Lung (tissue), 12 donors: ENCODE data around the gene TALDO1. TPM values are rescaled to one million over a fixed set of nuclear protein-coding genes. Genes with fewer than 3 reads are reported as not detected.

Experiments used
- ATAC-seq: fragments of 200-7000 bp; cut with Tn5 transposase; one replicate; pipeline ENCODE4 v1.9.1; 2020; ENCODE audit warnings: moderate number of reproducible peaks; ENCODE audit not compliant: insufficient read depth, low FRiP score
- DNase-seq, 3 donors: peaks; one replicate each; pipeline ENCODE4 v3.0.0-alpha.2; 2013 to 2017
- H3K27ac ChIP-seq, 2 donors: one replicate each; pipeline ENCODE4 v1.5.1; 2013; ENCODE audit warnings: mild to moderate bottlenecking in 2 of 2, moderate library complexity in 2 of 2, control low read depth in 1 of 2, inconsistent platforms in 1 of 2, low read depth in 1 of 2, low read length in 1 of 2
- H3K27me3 ChIP-seq, 3 donors: one replicate each; pipeline ENCODE4 v1.5.1; 2013; ENCODE audit warnings: low read length in 2 of 3; ENCODE audit not compliant: control insufficient read depth in 3 of 3, insufficient read depth in 3 of 3
- H3K36me3 ChIP-seq, 4 donors: one replicate each; pipeline ENCODE4 v1.5.1; 2013; ENCODE audit warnings: low read length in 4 of 4, mild to moderate bottlenecking in 1 of 4, moderate library complexity in 1 of 4; ENCODE audit not compliant: control insufficient read depth in 4 of 4, insufficient read depth in 4 of 4
- H3K4me1 ChIP-seq, 5 donors: one replicate each; pipeline ENCODE4 v1.5.1; 2013; ENCODE audit warnings: low read length in 5 of 5, mild to moderate bottlenecking in 2 of 5, moderate library complexity in 1 of 5; ENCODE audit not compliant: control insufficient read depth in 5 of 5, insufficient read depth in 5 of 5
- H3K4me3 ChIP-seq: one replicate; pipeline ENCODE4 v1.5.1; 2013; ENCODE audit warnings: mild to moderate bottlenecking, control low read depth, moderate library complexity
- H3K9ac ChIP-seq, 2 donors: one replicate each; pipeline ENCODE4 v1.5.1; 2013; ENCODE audit warnings: low read length in 2 of 2, control low read depth in 1 of 2; ENCODE audit not compliant: insufficient read depth in 1 of 2
- H3K9me3 ChIP-seq, 4 donors: one replicate each; pipeline ENCODE4 v1.5.1; 2013; ENCODE audit warnings: low read length in 3 of 4, mild to moderate bottlenecking in 1 of 4, moderate library complexity in 1 of 4; ENCODE audit not compliant: control insufficient read depth in 4 of 4, insufficient read depth in 3 of 4
- WGBS, 2 donors: extraction: QIAGEN DNeasy Blood & Tissue Kit; methylation state at CpG; one replicate each; pipeline ENCODE4 v1.1.7; 2013; 5-methylcytosine and 5-hydroxymethylcytosine counted together
- polyA plus RNA-seq, 2 donors: library from polyadenylated mRNA; stranded (reverse); fragments of 200-250 nt; gene quantifications; one replicate each; pipeline ENCODE4 v1.2.1, GENCODE V29; 2013
- total RNA-seq, 2 donors: library from RNA; depleted of rRNA in 1 of 2; stranded (reverse); fragments of >200 nt in 1 of 2; gene quantifications; one replicate each; pipeline ENCODE4 v1.2.1, GENCODE V29; 2014 to 2021
- TF ChIP-seq, protein P1 (sequence below): IDR thresholded peaks from 2 replicates; pipeline ENCODE4 v1.5.1; 2012; ENCODE audit warnings: mild to moderate bottlenecking; ENCODE audit errors: control extremely low read depth, extremely low read depth
- donor health status: control.
- donor health status: control.
- donor health status: Bipolar disorder and iron deficiency.
- donor health status: healthy.
- donor health status: DM: yes; HTN: yes; CAD: no.

The TALDO1 gene
- total and polyA plus RNA-seq, 4 donors, result 128 to 311 (median 239) TPM

DNA sequence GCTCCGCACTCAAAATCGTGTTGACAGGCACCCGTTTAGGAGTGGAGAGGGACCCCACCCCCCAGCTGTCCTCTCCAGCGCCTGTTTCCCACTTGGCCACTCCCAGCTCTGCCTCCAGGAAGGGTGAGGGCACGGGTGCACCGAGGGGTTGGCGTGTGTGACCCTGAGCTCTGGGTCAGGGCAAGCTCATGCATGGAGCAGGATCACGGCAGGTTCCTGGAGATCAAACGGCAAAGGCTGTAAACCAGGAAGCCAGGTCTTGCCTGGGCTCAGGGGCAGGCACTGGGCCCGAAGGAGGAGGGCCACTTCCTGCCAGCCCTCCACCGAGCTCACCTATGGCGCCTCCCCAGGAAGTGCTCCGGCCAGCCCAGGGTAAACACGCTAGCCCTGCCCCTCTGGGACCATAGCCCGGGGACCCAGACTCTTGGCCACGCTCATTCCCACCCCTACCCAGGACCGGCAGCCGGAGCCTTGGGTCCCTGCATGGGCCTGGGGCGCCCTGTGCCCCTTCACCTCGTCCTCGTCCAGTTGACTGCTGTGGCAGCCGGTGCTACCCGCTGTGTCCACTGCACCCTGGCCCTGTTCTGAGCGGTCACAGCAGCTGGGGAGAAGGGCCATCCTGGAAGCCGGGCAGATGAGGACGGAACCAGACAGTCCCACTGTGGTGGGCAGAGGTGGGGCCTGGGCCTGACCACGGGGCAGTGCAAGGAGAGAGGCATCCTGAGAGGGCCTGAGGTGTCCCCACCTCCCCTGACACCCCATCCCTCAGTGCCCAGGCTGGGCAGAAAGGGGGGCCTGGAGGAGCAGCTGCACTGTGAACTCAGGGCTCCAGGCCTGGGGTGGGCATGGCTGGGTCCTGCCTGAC, 42.3 kb upstream of the TALDO1 start:
- no peaks in the 10 kb centered on the region for H3K9me3 ChIP-seq
- H3K27ac ChIP-seq, result peak overlapping the region in 1 of 2 donors; percentile 78
- H3K27me3 ChIP-seq, result peaks cover 0 to 4% (median 0%) of the 10 kb centered on the region in 3 donors
- H3K4me3 ChIP-seq, result no peak overlapping the region
- H3K4me1 ChIP-seq, result peaks cover 0 to 24% (median 0%) of the 10 kb centered on the region in 5 donors
- peak; percentile 54 for ATAC-seq
- H3K9ac ChIP-seq, result peak overlapping the region in 1 of 2 donors; percentile 25
- TF ChIP-seq, protein P1, sequence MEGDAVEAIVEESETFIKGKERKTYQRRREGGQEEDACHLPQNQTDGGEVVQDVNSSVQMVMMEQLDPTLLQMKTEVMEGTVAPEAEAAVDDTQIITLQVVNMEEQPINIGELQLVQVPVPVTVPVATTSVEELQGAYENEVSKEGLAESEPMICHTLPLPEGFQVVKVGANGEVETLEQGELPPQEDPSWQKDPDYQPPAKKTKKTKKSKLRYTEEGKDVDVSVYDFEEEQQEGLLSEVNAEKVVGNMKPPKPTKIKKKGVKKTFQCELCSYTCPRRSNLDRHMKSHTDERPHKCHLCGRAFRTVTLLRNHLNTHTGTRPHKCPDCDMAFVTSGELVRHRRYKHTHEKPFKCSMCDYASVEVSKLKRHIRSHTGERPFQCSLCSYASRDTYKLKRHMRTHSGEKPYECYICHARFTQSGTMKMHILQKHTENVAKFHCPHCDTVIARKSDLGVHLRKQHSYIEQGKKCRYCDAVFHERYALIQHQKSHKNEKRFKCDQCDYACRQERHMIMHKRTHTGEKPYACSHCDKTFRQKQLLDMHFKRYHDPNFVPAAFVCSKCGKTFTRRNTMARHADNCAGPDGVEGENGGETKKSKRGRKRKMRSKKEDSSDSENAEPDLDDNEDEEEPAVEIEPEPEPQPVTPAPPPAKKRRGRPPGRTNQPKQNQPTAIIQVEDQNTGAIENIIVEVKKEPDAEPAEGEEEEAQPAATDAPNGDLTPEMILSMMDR, result no peak
- peaks cover 0 to 13% (median 3%) of the 10 kb centered on the region in 4 donors for H3K36me3 ChIP-seq
- 49 to 75% methylated on average over 23 to 27 of the region's 27 CpGs for WGBS, 2 donors
- DNase-seq, result no peak

DNA sequence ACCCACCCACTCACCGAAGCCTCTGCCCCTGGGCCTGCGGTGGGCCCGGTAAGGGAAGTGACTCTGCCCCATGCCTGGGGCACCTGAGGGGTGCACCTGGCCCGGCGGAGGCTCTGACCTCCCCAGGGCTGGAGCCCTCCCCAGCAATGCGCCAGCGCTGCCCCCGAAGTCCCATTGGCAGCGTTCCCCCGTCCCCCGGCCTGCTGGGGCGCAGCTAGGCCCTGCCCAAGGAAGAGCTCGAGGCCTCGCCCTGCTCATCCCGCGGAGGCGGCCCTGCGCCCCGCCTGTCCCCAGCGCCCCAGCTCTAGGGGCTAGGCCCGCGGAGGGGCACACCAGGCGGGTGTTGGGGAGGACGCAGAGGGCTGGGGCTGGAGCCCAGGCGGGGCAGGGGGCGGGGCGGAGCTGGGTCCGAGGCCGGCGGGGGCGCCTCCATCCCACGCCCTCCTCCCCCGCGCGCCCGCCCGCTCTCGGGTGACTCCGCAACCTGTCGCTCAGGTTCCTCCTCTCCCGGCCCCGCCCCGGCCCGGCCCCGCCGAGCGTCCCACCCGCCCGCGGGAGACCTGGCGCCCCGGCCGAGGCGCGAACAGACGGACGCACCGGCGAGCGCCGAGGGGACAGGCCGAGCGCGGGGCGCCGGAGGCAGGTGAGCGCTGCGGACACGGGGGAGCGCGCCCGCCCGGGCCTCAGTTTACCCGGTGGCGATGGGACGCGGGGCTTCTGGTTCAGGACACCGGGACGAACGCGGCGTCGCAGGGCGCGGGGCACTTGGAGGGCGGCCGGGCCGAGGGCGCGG, 41.4 kb upstream of the TALDO1 start, which contains the start of gene EPS8L2:
TSS of gene EPS8L2 (plus strand) at position 586 of the 793 bp plus-strand sequence. CDS start 3,177 bp downstream, outside the sequence.
- H3K4me1 ChIP-seq, result peaks cover 0 to 30% (median 0%) of the 10 kb centered on the region in 5 donors
- peaks cover 0 to 4% (median 0%) of the 10 kb centered on the region in 3 donors for H3K27me3 ChIP-seq
- 8 to 9% methylated on average over 60 to 90 of the region's 90 CpGs for whole genome bisulfite sequencing, 2 donors

DNA sequence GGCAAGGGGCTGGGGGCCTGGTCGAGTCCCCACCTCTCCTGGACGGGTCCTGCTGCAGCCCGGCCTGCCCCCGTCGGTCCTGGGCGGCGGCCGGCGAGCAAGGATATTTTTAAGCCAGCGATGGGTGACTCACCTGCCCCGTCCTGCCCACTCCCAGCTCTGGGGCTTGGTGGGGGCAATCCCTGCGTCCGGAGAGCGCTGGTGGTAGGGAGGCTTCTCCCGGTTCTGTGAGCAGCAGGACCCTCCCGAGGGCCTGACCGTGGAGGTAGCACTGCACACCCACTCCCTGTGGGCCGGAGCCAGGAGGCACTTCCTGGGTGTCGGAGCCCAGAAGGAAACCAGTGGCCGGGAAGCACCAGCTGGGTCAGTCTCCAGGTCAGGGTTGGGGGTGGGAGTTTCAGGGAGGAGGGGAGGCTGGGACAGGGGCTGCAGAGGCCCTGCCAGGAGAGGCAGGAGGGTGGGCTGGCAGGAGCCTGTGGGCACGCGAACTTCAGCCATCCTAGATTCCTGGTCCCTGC, 40.8 kb upstream of the TALDO1 start:
- no peak for DNase-seq
- H3K27me3 ChIP-seq, result peaks cover 0 to 4% (median 0%) of the 10 kb centered on the region in 3 donors
- no peaks in the 10 kb centered on the region for H3K9me3 ChIP-seq
- no peak for ATAC-seq
- H3K4me3 ChIP-seq, result peak overlapping the region; percentile 54
- peak overlapping the region in 1 of 2 donors; percentile 80 for H3K27ac ChIP-seq
- H3K36me3 ChIP-seq, result peaks cover 0 to 11% (median 0%) of the 10 kb centered on the region in 4 donors
- peaks cover 0 to 30% (median 0%) of the 10 kb centered on the region in 5 donors for H3K4me1 ChIP-seq
- peak overlapping the region in 1 of 2 donors; percentile 25 for H3K9ac ChIP-seq
- TF ChIP-seq, protein P1, result no peak
- 11 to 13% methylated on average over 13 to 22 of the region's 22 CpGs for WGBS, 2 donors

More for the DNA sequence above, 41.4 kb upstream of the TALDO1 start, which contains the start of gene EPS8L2:
- DNase-seq (no peak), ATAC-seq (peak; percentile 13)
- H3K9ac ChIP-seq, result peak within 1 kb of the TSS in 1 of 2 donors; percentile 25
- H3K9me3 ChIP-seq, result no peaks in the 10 kb centered on the region
- H3K4me3 ChIP-seq, result peak within 1 kb of the TSS; percentile 54
- TF ChIP-seq, protein P1, result no peak
- peaks cover 0 to 12% (median under 1%) of the 10 kb centered on the region in 4 donors for H3K36me3 ChIP-seq
- peak within 1 kb of the TSS in 1 of 2 donors; percentile 80 for H3K27ac ChIP-seq
